ENCODE results near the gene CAMTA1.

Gene CAMTA1

GRCh38 chr1:7664147-7664892, 879.1 kb downstream of the CAMTA1 start:
- DNase-seq: no peak

GRCh38 chr1:7664893-7665250, 879.6 kb downstream of the CAMTA1 start:
- no peak for DNase-seq

GRCh38 chr1:7666249-7666648, 881.0 kb downstream of the CAMTA1 start:
- DNase-seq: no peak

GRCh38 chr1:7667159-7667558, 881.9 kb downstream of the CAMTA1 start:
- DNase-seq: no peak

GRCh38 chr1:7667625-7668218, 882.5 kb downstream of the CAMTA1 start:
- DNase-seq: peak; percentile 68

GRCh38 chr1:7669559-7670311, 884.5 kb downstream of the CAMTA1 start:
- no peak for DNase-seq

GRCh38 chr1:7670334-7671145, 885.3 kb downstream of the CAMTA1 start:
- no peak for DNase-seq

GRCh38 chr1:7671146-7671465, 885.9 kb downstream of the CAMTA1 start:
- no peak for DNase-seq

GRCh38 chr1:7671676-7672075, 886.4 kb downstream of the CAMTA1 start:
- no peak for DNase-seq

GRCh38 chr1:7672864-7673263, 887.6 kb downstream of the CAMTA1 start:
- DNase-seq: no peak

- DNase-seq: no peak
These were observed 889.7 kb downstream of the CAMTA1 start for GRCh38 chr1:7674972-7675371.

GRCh38 chr1:7675431-7676273, 890.4 kb downstream of the CAMTA1 start:
- no peak for DNase-seq

- DNase-seq: no peak
These were observed 891.2 kb downstream of the CAMTA1 start for GRCh38 chr1:7676274-7676945.

GRCh38 chr1:7677111-7677510, 891.9 kb downstream of the CAMTA1 start:
- no peak for DNase-seq

GRCh38 chr1:7677815-7678214, 892.6 kb downstream of the CAMTA1 start:
- DNase-seq: no peak

- no peak for DNase-seq
These were observed 893.4 kb downstream of the CAMTA1 start for GRCh38 chr1:7678491-7679158.

- DNase-seq: no peak
These were observed 894.1 kb downstream of the CAMTA1 start for GRCh38 chr1:7679159-7679872.

- DNase-seq: no peak
These were observed 894.6 kb downstream of the CAMTA1 start for GRCh38 chr1:7679873-7680206.

GRCh38 chr1:7680207-7680954, 895.1 kb downstream of the CAMTA1 start:
- peak; percentile 30 for DNase-seq

GRCh38 chr1:7680955-7681268, 895.7 kb downstream of the CAMTA1 start:
- DNase-seq: no peak

All from MV-4-11 (cell line).